Left lung (tissue), 10 donors: ENCODE results near the gene PRXL2B. TPM values are rescaled to one million over a fixed set of nuclear protein-coding genes. Genes with fewer than 3 reads are reported as not detected.

Source experiments
- ATAC-seq: fragments of 200-7000 bp; cut with Tn5 transposase; one replicate; pipeline ENCODE4 v1.9.1; 2020; ENCODE audit warnings: moderate library complexity
- DNase-seq, 4 donors: peaks; one replicate each; pipeline ENCODE4 v3.0.0-alpha.2; 2013 to 2020
- H3K27ac ChIP-seq, 2 donors: fragments of 200-600 bp; sonication (generic) in 1 of 2; one replicate each; pipeline versions ENCODE4 v1.5.0 to v1.8.0; 2020 to 2021
- H3K27me3 ChIP-seq, 2 donors: fragments of 200-600 bp; sonication (generic) in 1 of 2; one replicate each; pipeline versions ENCODE4 v1.5.0 to v1.8.0; 2020 to 2021
- H3K36me3 ChIP-seq, 2 donors: fragments of 200-600 bp; sonication (generic) in 1 of 2; one replicate each; pipeline versions ENCODE4 v1.5.0 to v1.8.0; 2020 to 2021
- H3K4me1 ChIP-seq, 2 donors: fragments of 200-600 bp; one replicate each; pipeline ENCODE4 v1.8.0; 2021
- H3K4me3 ChIP-seq, 2 donors: fragments of 200-600 bp; sonication (generic) in 1 of 2; one replicate each; pipeline versions ENCODE4 v1.5.0 to v1.8.0; 2020 to 2021; ENCODE audit warnings: mild to moderate bottlenecking in 1 of 2
- H3K9me3 ChIP-seq, 2 donors: fragments of 200-600 bp; sonication (generic) in 1 of 2; one replicate each; pipeline versions ENCODE4 v1.5.0 to v1.8.0; 2020 to 2021
- CTCF ChIP-seq, 2 donors: fragments of 200-600 bp; sonication (generic) in 1 of 2; IDR thresholded peaks; one replicate each; pipeline versions ENCODE4 v1.5.0 to v1.8.0; 2021; ENCODE audit warnings: antibody characterized with exemption in 2 of 2
- intact Hi-C, 2 donors: fragments of 100-400 bp; cut with DNase I; formaldehyde crosslinking; loops; one replicate each; pipeline versions ENCODE4 v1.11.2 to v1.14.2; 2022
- polyA plus RNA-seq, 6 donors: library from polyadenylated mRNA; unstranded; fragments of 120-200 nt; gene quantifications; one replicate each; pipeline ENCODE4 v1.2.1, GENCODE V29; 2013; ENCODE audit not compliant: insufficient read length in 6 of 6
- total RNA-seq, 2 donors: library from RNA; stranded (reverse); fragmentation: NEBNext Ultra II Directional; extraction: Animal tissue kit (Norgen Biotek cat#: 25700); gene quantifications; one replicate each; pipeline ENCODE4 v1.2.1, GENCODE V29; 2021
- donor health status: DM: no; HTN: yes; CAD: no.
- donor health status: DM: no; HTN: no; CAD: no.

Gene PRXL2B
- total and polyA plus RNA-seq, 8 donors, result 33.2 to 62.5 (median 45.4) TPM

- Histone ChIP-seq H3K9me3 (no peaks in the 10 kb centered on the region), H3K27me3 (no peaks in the 10 kb centered on the region), H3K4me1 (peaks cover 12 to 59% of the 10 kb centered on the region in 2 donors), H3K27ac (no peak overlapping the region), H3K36me3 (peaks cover 0 to 59% of the 10 kb centered on the region in 2 donors), H3K4me3 (peak overlapping the region in 1 of 2 donors; percentile 77)
- no peak for TF ChIP-seq CTCF (IDR thresholded peaks at IDR 0.05)
- no peak for ATAC-seq
- DNase-seq, result peak in 1 of 4 donors; percentile 73
- intact Hi-C loops, result no loop called here
Measured at GRCh38 chr1:2558420-2558819, 28.2 kb upstream of the PRXL2B start.

GRCh38 chr1:2558861-2559260 is 27.7 kb upstream of the PRXL2B start:
- DNase-seq (peak in 1 of 4 donors; percentile 69), ATAC-seq (no peak)
- Histone ChIP-seq H3K4me1 (peaks cover 12 to 58% of the 10 kb centered on the region in 2 donors), H3K4me3 (no peak overlapping the region), H3K27ac (no peak overlapping the region), H3K27me3 (no peaks in the 10 kb centered on the region), H3K9me3 (no peaks in the 10 kb centered on the region), H3K36me3 (peaks cover 0 to 63% of the 10 kb centered on the region in 2 donors)
- intact Hi-C loops, result no loop called here
- TF ChIP-seq CTCF (IDR thresholded peaks at IDR 0.05), result no peak

- no peak for TF ChIP-seq CTCF (IDR thresholded peaks at IDR 0.05)
- no peaks in the 10 kb centered on the region for H3K9me3 ChIP-seq
- H3K36me3 ChIP-seq, result peaks cover 0 to 66% of the 10 kb centered on the region in 2 donors
- no peaks in the 10 kb centered on the region for H3K27me3 ChIP-seq
- ATAC-seq (no peak), DNase-seq (peak in 1 of 4 donors; percentile 80)
- intact Hi-C loops, result no loop called here
- H3K4me3 ChIP-seq, result no peak overlapping the region
- no peak overlapping the region for H3K27ac ChIP-seq
- peaks cover 12 to 49% of the 10 kb centered on the region in 2 donors for H3K4me1 ChIP-seq
Measured at GRCh38 chr1:2559509-2560298, 26.9 kb upstream of the PRXL2B start.

- no peak for DNase-seq
- peaks cover 0 to 66% of the 10 kb centered on the region in 2 donors for H3K36me3 ChIP-seq
Measured at GRCh38 chr1:2560299-2561073, 26.1 kb upstream of the PRXL2B start.

More at GRCh38 chr1:2560299-2561073, 26.1 kb upstream of the PRXL2B start:
- no peak overlapping the region for H3K27ac ChIP-seq
- H3K4me3 ChIP-seq, result no peak overlapping the region
- ATAC-seq, result no peak
- peaks cover 10 to 41% of the 10 kb centered on the region in 2 donors for H3K4me1 ChIP-seq
- TF ChIP-seq CTCF (IDR thresholded peaks at IDR 0.05), result no peak
- intact Hi-C loops, result no loop called here
- no peaks in the 10 kb centered on the region for H3K9me3 ChIP-seq
- H3K27me3 ChIP-seq, result no peaks in the 10 kb centered on the region
